A549 (cell line): Measurements from ENCODE around the gene SHCBP1. TPM values are rescaled to one million over a fixed set of nuclear protein-coding genes. Genes with fewer than 3 reads are reported as not detected.

ENCODE experiments used
- ATAC-seq, 2 experiments: fragments of 200-7000 bp in 1 of 2; fragments of >200 bp in 1 of 2; cut with Nextera tagmentation in 1 of 2; cut with Tn5 transposase in 1 of 2; 3 replicates each; pipeline versions ENCODE4 v1.8.0 to v1.9.1; 2018 to 2020; ENCODE audit warnings: mild to moderate bottlenecking in 1 of 2, moderate library complexity in 1 of 2
- CTCF ChIA-PET: fragments of 300-600 bp; sonication (Branson Sonifier 250); formaldehyde crosslinking; extraction: SDS; loops from one replicate; lab custom pipeline; 2021; ENCODE audit warnings: antibody characterized with exemption, inconsistent platforms; lab: Yijun Ruan, JAX
- POLR2A ChIA-PET: fragments of 350-600 bp; formaldehyde crosslinking; extraction: SDS; loops from one replicate; lab custom pipeline; 2021; ENCODE audit warnings: antibody characterized with exemption, inconsistent platforms; lab: Yijun Ruan, JAX
- DNase-seq, 2 experiments: peaks; one replicate each; pipeline versions ENCODE4 v3.0.0 to v3.0.0-alpha.2; 2011 to 2016; ENCODE audit warnings: low read depth in 1 of 2, low spot score in 1 of 2
- FAIRE-seq: peaks from 2 replicates; lab custom pipeline; 2011; peaks lifted over from hg19 to GRCh38; lab: Jason Lieb, UNC
- H3K27ac ChIP-seq, 2 experiments: fragments of >200 bp; sonication (Bioruptor Twin); formaldehyde crosslinking; 3 replicates each; pipeline ENCODE4 v1.5.1; 2016 to 2017
- H3K4me1 ChIP-seq: fragments of >200 bp; sonication (Bioruptor Twin); formaldehyde crosslinking; 3 replicates; pipeline ENCODE4 v1.6.1; 2016
- H3K4me2 ChIP-seq: fragments of >200 bp; sonication (Bioruptor Twin); formaldehyde crosslinking; 3 replicates; pipeline ENCODE4 v1.6.1; 2016
- H3K4me3 ChIP-seq: fragments of >200 bp; sonication (Bioruptor Twin); formaldehyde crosslinking; 3 replicates; pipeline ENCODE4 v1.5.1; 2016
- H3K9me3 ChIP-seq: fragments of >200 bp; sonication (Bioruptor Twin); formaldehyde crosslinking; 3 replicates; pipeline ENCODE4 v1.6.1; 2016
- CBX8 ChIP-seq: fragments of 200-600 bp; sonication (generic); IDR thresholded peaks from 2 replicates; pipeline ENCODE4 v1.6.1; 2016
- CEBPB ChIP-seq, 2 experiments: fragments of >200 bp in 1 of 2; sonication (Bioruptor Twin) in 1 of 2; formaldehyde crosslinking in 1 of 2; IDR thresholded peaks; 2 replicates each; pipeline ENCODE4 v1.6.1; 2012 to 2016
- CHD2 ChIP-seq: fragments of 150-350 bp; IDR thresholded peaks from 2 replicates; pipeline ENCODE4 v1.6.1; 2014; ENCODE audit warnings: low read length; ENCODE audit not compliant: partially characterized antibody
- CHD4 ChIP-seq: fragments of 200-600 bp; sonication (generic); IDR thresholded peaks from 2 replicates; pipeline ENCODE4 v1.6.1; 2016; ENCODE audit warnings: antibody characterized with exemption, mild to moderate bottlenecking, borderline replicate concordance
- EP300 ChIP-seq, 2 experiments: fragments of >200 bp; sonication (Bioruptor Twin); formaldehyde crosslinking; IDR thresholded peaks; 2 replicates in 1 of 2; 3 replicates in 1 of 2; pipeline ENCODE4 v1.6.1; 2016 to 2017
- GATA3 ChIP-seq: IDR thresholded peaks from 2 replicates; pipeline ENCODE4 v1.6.1; 2012; ENCODE audit warnings: borderline replicate concordance
- HEYL ChIP-seq: fragments of 250-450 bp; sonication (Bioruptor Pico); IDR thresholded peaks from 2 replicates; pipeline ENCODE4 v1.8.0; 2021; ENCODE audit warnings: mild to moderate bottlenecking, moderate library complexity
- MAFK ChIP-seq: fragments of 450-650 bp; IDR thresholded peaks from 2 replicates; pipeline ENCODE4 v1.6.1; 2014; ENCODE audit not compliant: partially characterized antibody
- MAZ ChIP-seq: fragments of 150-350 bp; IDR thresholded peaks from 2 replicates; pipeline ENCODE4 v1.6.1; 2014; ENCODE audit warnings: antibody characterized with exemption, low read depth, low read length, borderline replicate concordance
- PBX3 ChIP-seq: IDR thresholded peaks from 2 replicates; pipeline ENCODE4 v1.6.1; 2012
- RARB ChIP-seq: fragments of 250-450 bp; sonication (Bioruptor Pico); IDR thresholded peaks from 2 replicates; pipeline ENCODE4 v1.8.0; 2021; ENCODE audit warnings: mild to moderate bottlenecking, moderate library complexity
- SMC3 ChIP-seq: fragments of >200 bp; sonication (Bioruptor Twin); formaldehyde crosslinking; IDR thresholded peaks from 3 replicates; pipeline ENCODE4 v1.6.1; 2018; ENCODE audit warnings: inconsistent platforms
- ZFP36 ChIP-seq: fragments of 450-650 bp; IDR thresholded peaks from 2 replicates; pipeline ENCODE4 v1.6.1; 2014; ENCODE audit warnings: borderline replicate concordance; ENCODE audit not compliant: partially characterized antibody
- ZNF302 ChIP-seq: fragments of 250-450 bp; sonication (Bioruptor Pico); IDR thresholded peaks from 2 replicates; pipeline ENCODE4 v1.9.0; 2021; ENCODE audit warnings: inconsistent platforms, mild to moderate bottlenecking, moderate library complexity
- WGBS: methylation state at CpG from one replicate; pipeline ENCODE4 v1.1.6; 2017; ENCODE audit errors: missing lambda C conversion rate; 5-methylcytosine and 5-hydroxymethylcytosine counted together
- polyA plus RNA-seq, 4 experiments: library from polyadenylated mRNA; depleted of rRNA in 3 of 4; stranded (reverse); fragments of >200 nt; fragmentation: RNase III in 1 of 4; extraction: RNeasy Plus Mini Kit Qiagen cat#74134 plus additional on column Dnase treatment in 1 of 4; gene quantifications; 2 replicates in 3 of 4; 3 replicates in 1 of 4; pipeline ENCODE4 v1.2.3, GENCODE V29; 2011 to 2017
- TF ChIP-seq, protein P1 (sequence below): fragments of >200 bp; sonication (Bioruptor Twin); formaldehyde crosslinking; IDR thresholded peaks from 3 replicates; pipeline ENCODE4 v1.6.1; 2016
- TF ChIP-seq, protein P2 (sequence below): fragments of 250-450 bp; sonication (Bioruptor Pico); IDR thresholded peaks from 2 replicates; pipeline ENCODE4 v1.5.0; 2020; ENCODE audit warnings: low read depth, mild to moderate bottlenecking, moderate library complexity
- TF ChIP-seq, protein P3 (sequence below): fragments of >200 bp; sonication (Bioruptor Twin); formaldehyde crosslinking; IDR thresholded peaks from 2 replicates; pipeline ENCODE4 v1.6.1; 2016
- TF ChIP-seq, protein P4 (sequence below): IDR thresholded peaks from 2 replicates; pipeline ENCODE4 v1.6.1; 2012; ENCODE audit warnings: low read depth, borderline replicate concordance
- TF ChIP-seq, protein P5 (sequence below): fragments of 450-650 bp; IDR thresholded peaks from 2 replicates; pipeline ENCODE4 v1.6.1; 2014; ENCODE audit warnings: antibody characterized with exemption

SHCBP1 gene
- polyA plus RNA-seq, 2 of the 4 experiments (the other 2 are of a cell fraction), result 46.0 to 53.6 TPM

DNA sequence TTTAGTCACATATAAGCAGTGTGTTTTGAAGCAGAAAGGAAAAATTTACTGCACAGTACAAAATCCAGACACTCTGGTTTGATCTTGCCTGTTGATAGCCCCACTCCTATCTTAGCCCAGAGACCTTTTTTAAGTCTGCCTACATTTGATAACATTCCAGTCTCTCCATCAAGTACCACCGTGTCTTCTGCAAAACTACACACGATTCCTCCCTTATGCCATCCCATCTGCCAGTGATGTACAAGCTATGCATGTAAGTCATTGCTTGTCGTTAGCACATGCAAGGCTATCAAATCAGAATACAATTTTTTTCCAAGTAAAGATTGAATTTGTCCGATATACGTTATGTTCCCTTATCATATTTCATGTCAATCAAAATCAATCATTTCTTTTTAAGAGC is 14.9 kb downstream of the SHCBP1 start:
- POLR2A ChIA-PET, result no interaction called here
- CTCF ChIA-PET, result interaction anchor here (0.8 to 8.4 kb wide), 10 partner anchors 10 to 53 kb away, joined by 3 to 117 read pairs (median 4); no protein-coding TSS in a partner anchor
- Histone ChIP-seq H3K4me1 (no peaks in the 10 kb centered on the region), H3K4me2 (no peak overlapping the region), H3K27ac (no peak overlapping the region), H3K4me3 (no peak overlapping the region), H3K9me3 (no peaks in the 10 kb centered on the region)
- TF ChIP-seq CEBPB (IDR thresholded peaks at IDR 0.05) (no peak), SMC3 (no peak), EP300 (IDR thresholded peaks at IDR 0.05) (no peak), GATA3 (no peak), RARB (CRISPR knock-in tag) (no peak), CBX8 (no peak), MAZ (no peak), ZNF302 (no peak), HEYL (CRISPR knock-in tag) (no peak), CHD2 (no peak), ZFP36 (no peak), PBX3 (no peak)
- TF ChIP-seq, protein P1, sequence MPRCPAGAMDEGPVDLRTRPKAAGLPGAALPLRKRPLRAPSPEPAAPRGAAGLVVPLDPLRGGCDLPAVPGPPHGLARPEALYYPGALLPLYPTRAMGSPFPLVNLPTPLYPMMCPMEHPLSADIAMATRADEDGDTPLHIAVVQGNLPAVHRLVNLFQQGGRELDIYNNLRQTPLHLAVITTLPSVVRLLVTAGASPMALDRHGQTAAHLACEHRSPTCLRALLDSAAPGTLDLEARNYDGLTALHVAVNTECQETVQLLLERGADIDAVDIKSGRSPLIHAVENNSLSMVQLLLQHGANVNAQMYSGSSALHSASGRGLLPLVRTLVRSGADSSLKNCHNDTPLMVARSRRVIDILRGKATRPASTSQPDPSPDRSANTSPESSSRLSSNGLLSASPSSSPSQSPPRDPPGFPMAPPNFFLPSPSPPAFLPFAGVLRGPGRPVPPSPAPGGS, result no peak
- TF ChIP-seq, protein P2, sequence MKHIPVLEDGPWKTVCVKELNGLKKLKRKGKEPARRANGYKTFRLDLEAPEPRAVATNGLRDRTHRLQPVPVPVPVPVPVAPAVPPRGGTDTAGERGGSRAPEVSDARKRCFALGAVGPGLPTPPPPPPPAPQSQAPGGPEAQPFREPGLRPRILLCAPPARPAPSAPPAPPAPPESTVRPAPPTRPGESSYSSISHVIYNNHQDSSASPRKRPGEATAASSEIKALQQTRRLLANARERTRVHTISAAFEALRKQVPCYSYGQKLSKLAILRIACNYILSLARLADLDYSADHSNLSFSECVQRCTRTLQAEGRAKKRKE (CRISPR knock-in tag), result no peak
- TF ChIP-seq, protein P3, sequence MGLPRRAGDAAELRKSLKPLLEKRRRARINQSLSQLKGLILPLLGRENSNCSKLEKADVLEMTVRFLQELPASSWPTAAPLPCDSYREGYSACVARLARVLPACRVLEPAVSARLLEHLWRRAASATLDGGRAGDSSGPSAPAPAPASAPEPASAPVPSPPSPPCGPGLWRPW, result no peak
- TF ChIP-seq, protein P4, sequence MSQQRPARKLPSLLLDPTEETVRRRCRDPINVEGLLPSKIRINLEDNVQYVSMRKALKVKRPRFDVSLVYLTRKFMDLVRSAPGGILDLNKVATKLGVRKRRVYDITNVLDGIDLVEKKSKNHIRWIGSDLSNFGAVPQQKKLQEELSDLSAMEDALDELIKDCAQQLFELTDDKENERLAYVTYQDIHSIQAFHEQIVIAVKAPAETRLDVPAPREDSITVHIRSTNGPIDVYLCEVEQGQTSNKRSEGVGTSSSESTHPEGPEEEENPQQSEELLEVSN, result no peak
- TF ChIP-seq, protein P5, sequence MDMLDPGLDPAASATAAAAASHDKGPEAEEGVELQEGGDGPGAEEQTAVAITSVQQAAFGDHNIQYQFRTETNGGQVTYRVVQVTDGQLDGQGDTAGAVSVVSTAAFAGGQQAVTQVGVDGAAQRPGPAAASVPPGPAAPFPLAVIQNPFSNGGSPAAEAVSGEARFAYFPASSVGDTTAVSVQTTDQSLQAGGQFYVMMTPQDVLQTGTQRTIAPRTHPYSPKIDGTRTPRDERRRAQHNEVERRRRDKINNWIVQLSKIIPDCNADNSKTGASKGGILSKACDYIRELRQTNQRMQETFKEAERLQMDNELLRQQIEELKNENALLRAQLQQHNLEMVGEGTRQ, result no peak
- DNase-seq, result no peak
- 92% methylated on average over 5 of the region's 5 CpGs for WGBS
- FAIRE-seq, result no peak
- no peak for ATAC-seq

GRCh38 chr16:46591257-46591656 is 29.9 kb downstream of the SHCBP1 start:
- no peak for DNase-seq
- Histone ChIP-seq H3K27ac (no peak overlapping the region), H3K4me1 (no peaks in the 10 kb centered on the region), H3K4me3 (no peak overlapping the region), H3K9me3 (no peaks in the 10 kb centered on the region), H3K4me2 (no peak overlapping the region)
- no peak for FAIRE-seq
- ChIA-PET CTCF (no interaction called here), POLR2A (no interaction called here)
- TF ChIP-seq, protein P5, result no peak
- TF ChIP-seq CHD4 (no peak), MAFK (peak; percentile 93)
- ATAC-seq, result no peak
- 83% methylated on average over 1 of the region's 1 CpG for WGBS
